HEK293T (cell line): Measurements from ENCODE around the gene ACVR1B.

ENCODE experiments used
- BHLHE40 ChIP-seq: fragments of 450-650 bp; IDR thresholded peaks from 2 replicates; pipeline ENCODE4 v1.6.1; 2016; ENCODE audit warnings: mild to moderate bottlenecking, moderate library complexity, borderline replicate concordance
- FOXM1 ChIP-seq: fragments of 450-650 bp; IDR thresholded peaks from 2 replicates; pipeline ENCODE4 v1.6.1; 2017; ENCODE audit warnings: mild to moderate bottlenecking, borderline replicate concordance
- ZNF384 ChIP-seq: fragments of 450-650 bp; IDR thresholded peaks from 2 replicates; pipeline ENCODE4 v1.6.1; 2016

DNA sequence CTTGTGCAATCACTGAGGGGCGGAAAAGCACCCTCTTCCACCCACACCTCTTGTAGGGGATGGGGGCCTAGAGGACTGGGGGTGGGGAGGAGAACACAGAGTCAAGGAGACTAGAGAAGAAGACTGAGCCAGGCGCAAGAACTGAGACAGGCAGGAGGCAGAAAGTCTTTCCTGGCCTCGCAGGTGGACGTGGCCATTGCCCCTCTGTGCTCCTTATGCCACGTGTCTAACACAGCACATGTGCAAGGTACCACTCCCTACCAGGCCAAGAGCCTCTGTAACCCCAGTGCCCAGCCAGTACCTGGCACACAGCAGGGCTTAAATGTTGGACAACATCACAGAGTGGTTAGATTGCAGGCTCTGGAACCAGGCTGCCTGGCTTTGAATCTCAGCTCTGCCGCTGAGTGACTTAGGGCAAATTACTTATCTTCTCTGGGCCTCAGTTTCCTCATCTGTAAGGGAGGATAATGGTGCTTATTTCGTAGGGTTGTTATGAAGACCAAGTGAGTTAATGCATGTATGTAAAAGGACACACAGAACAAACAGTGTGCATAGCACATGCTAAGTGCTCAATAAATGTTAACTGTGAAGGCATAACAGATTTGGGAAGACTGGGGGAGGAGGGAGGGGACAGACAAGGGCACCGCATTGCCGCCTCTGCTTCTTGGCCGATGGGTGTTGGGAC lies 53.9 kb downstream of the ACVR1B start:
- TF ChIP-seq ZNF384 (no peak), FOXM1 (no peak), BHLHE40 (no peak)
